A549 (cell line): ENCODE results near the gene PTPRD. TPM values are rescaled to one million over a fixed set of nuclear protein-coding genes. Genes with fewer than 3 reads are reported as not detected.
"Not testable (repeated sequence)": the region's sequence is repeated elsewhere in the genome, so short reads cannot be mapped to it uniquely, and the experiment has no call there.

Experiments
- ATAC-seq, 2 experiments: fragments of 200-7000 bp in 1 of 2; fragments of >200 bp in 1 of 2; cut with Nextera tagmentation in 1 of 2; cut with Tn5 transposase in 1 of 2; 3 replicates each; pipeline versions ENCODE4 v1.8.0 to v1.9.1; 2018 to 2020; ENCODE audit warnings: mild to moderate bottlenecking in 1 of 2, moderate library complexity in 1 of 2
- CTCF ChIA-PET: fragments of 300-600 bp; sonication (Branson Sonifier 250); formaldehyde crosslinking; extraction: SDS; loops from one replicate; lab custom pipeline; 2021; ENCODE audit warnings: antibody characterized with exemption, inconsistent platforms; lab: Yijun Ruan, JAX
- POLR2A ChIA-PET: fragments of 350-600 bp; formaldehyde crosslinking; extraction: SDS; loops from one replicate; lab custom pipeline; 2021; ENCODE audit warnings: antibody characterized with exemption, inconsistent platforms; lab: Yijun Ruan, JAX
- DNase-seq, 2 experiments: peaks; one replicate each; pipeline versions ENCODE4 v3.0.0 to v3.0.0-alpha.2; 2011 to 2016; ENCODE audit warnings: low read depth in 1 of 2, low spot score in 1 of 2
- FAIRE-seq: peaks from 2 replicates; lab custom pipeline; 2011; peaks lifted over from hg19 to GRCh38; lab: Jason Lieb, UNC
- H3K27ac ChIP-seq, 2 experiments: fragments of >200 bp; sonication (Bioruptor Twin); formaldehyde crosslinking; 3 replicates each; pipeline ENCODE4 v1.5.1; 2016 to 2017
- H3K4me1 ChIP-seq: fragments of >200 bp; sonication (Bioruptor Twin); formaldehyde crosslinking; 3 replicates; pipeline ENCODE4 v1.6.1; 2016
- H3K4me2 ChIP-seq: fragments of >200 bp; sonication (Bioruptor Twin); formaldehyde crosslinking; 3 replicates; pipeline ENCODE4 v1.6.1; 2016
- H3K4me3 ChIP-seq: fragments of >200 bp; sonication (Bioruptor Twin); formaldehyde crosslinking; 3 replicates; pipeline ENCODE4 v1.5.1; 2016
- H3K9me3 ChIP-seq: fragments of >200 bp; sonication (Bioruptor Twin); formaldehyde crosslinking; 3 replicates; pipeline ENCODE4 v1.6.1; 2016
- ATOH8 ChIP-seq: fragments of 250-450 bp; sonication (Bioruptor Pico); IDR thresholded peaks from 2 replicates; pipeline ENCODE4 v1.5.0; 2020; ENCODE audit warnings: low read depth, mild to moderate bottlenecking, moderate library complexity
- E2F6 ChIP-seq: IDR thresholded peaks from 2 replicates; pipeline ENCODE4 v1.6.1; 2012; ENCODE audit warnings: low read depth, borderline replicate concordance
- EHF ChIP-seq: fragments of 250-450 bp; sonication (Bioruptor Pico); IDR thresholded peaks from 2 replicates; pipeline ENCODE4 v1.5.0; 2020; ENCODE audit warnings: mild to moderate bottlenecking
- EHMT2 ChIP-seq: fragments of 200-600 bp; sonication (generic); IDR thresholded peaks from 2 replicates; pipeline ENCODE4 v1.6.1; 2016; ENCODE audit warnings: antibody characterized with exemption, low read depth, mild to moderate bottlenecking, moderate library complexity
- ELK1 ChIP-seq: fragments of 150-350 bp; IDR thresholded peaks from 2 replicates; pipeline ENCODE4 v1.6.1; 2014; ENCODE audit warnings: low read depth, mild to moderate bottlenecking, low read length
- ESRRA ChIP-seq: fragments of 150-350 bp; IDR thresholded peaks from 2 replicates; pipeline ENCODE4 v1.6.1; 2014; ENCODE audit warnings: mild to moderate bottlenecking, low read length, borderline replicate concordance
- FOSL2 ChIP-seq, 2 experiments: fragments of 450-650 bp in 1 of 2; fragments of >200 bp in 1 of 2; sonication (Bioruptor Twin) in 1 of 2; formaldehyde crosslinking; IDR thresholded peaks; 2 replicates each; pipeline versions ENCODE4 v1.5.0 to v1.6.1; 2016 to 2020; ENCODE audit warnings: mild to moderate bottlenecking in 1 of 2, moderate library complexity in 1 of 2
- FOXS1 ChIP-seq: fragments of 250-450 bp; sonication (Bioruptor Pico); IDR thresholded peaks from 2 replicates; pipeline ENCODE4 v1.5.0; 2020; ENCODE audit warnings: mild to moderate bottlenecking, moderate library complexity
- HDAC2 ChIP-seq: fragments of 200-600 bp; sonication (generic); IDR thresholded peaks from 2 replicates; pipeline ENCODE4 v1.6.1; 2016
- HOXA7 ChIP-seq: fragments of 250-450 bp; sonication (Bioruptor Pico); IDR thresholded peaks from 2 replicates; pipeline ENCODE4 v1.5.0; 2020; ENCODE audit warnings: mild to moderate bottlenecking, moderate library complexity
- HOXB13 ChIP-seq: fragments of 250-450 bp; sonication (Bioruptor Pico); IDR thresholded peaks from 2 replicates; pipeline ENCODE4 v1.5.0; 2020; ENCODE audit warnings: low read depth, mild to moderate bottlenecking, moderate library complexity
- HOXB5 ChIP-seq: fragments of 250-450 bp; sonication (Bioruptor Pico); IDR thresholded peaks from 2 replicates; pipeline ENCODE4 v1.5.0; 2020; ENCODE audit warnings: mild to moderate bottlenecking, moderate library complexity
- JUN ChIP-seq, 2 experiments: fragments of >200 bp; sonication (Bioruptor Twin); formaldehyde crosslinking; IDR thresholded peaks; 2 replicates in 1 of 2; 3 replicates in 1 of 2; pipeline ENCODE4 v1.6.1; 2016 to 2017
- JUNB ChIP-seq: fragments of >200 bp; sonication (Bioruptor Twin); formaldehyde crosslinking; IDR thresholded peaks from 2 replicates; pipeline ENCODE4 v1.6.1; 2016
- KDM5A ChIP-seq: fragments of 200-600 bp; sonication (generic); IDR thresholded peaks from 2 replicates; pipeline ENCODE4 v1.6.1; 2016; ENCODE audit warnings: antibody characterized with exemption, mild to moderate bottlenecking
- MAFK ChIP-seq: fragments of 450-650 bp; IDR thresholded peaks from 2 replicates; pipeline ENCODE4 v1.6.1; 2014; ENCODE audit not compliant: partially characterized antibody
- NR3C1 ChIP-seq: fragments of >200 bp; sonication (Bioruptor Twin); formaldehyde crosslinking; IDR thresholded peaks from 3 replicates; pipeline ENCODE4 v1.6.1; 2017
- POLR2A ChIP-seq: IDR thresholded peaks from 2 replicates; pipeline ENCODE4 v1.6.1; 2012; ENCODE audit warnings: mild to moderate bottlenecking, low read length
- RCOR1 ChIP-seq: fragments of 150-350 bp; IDR thresholded peaks from 2 replicates; pipeline ENCODE4 v1.6.1; 2014; ENCODE audit warnings: antibody characterized with exemption, low read length, low read depth
- RFX5 ChIP-seq: fragments of 450-650 bp; IDR thresholded peaks from 2 replicates; pipeline ENCODE4 v1.7.1; 2014; ENCODE audit warnings: antibody characterized with exemption, mild to moderate bottlenecking, moderate library complexity
- RNF2 ChIP-seq: fragments of 200-600 bp; sonication (generic); IDR thresholded peaks from 2 replicates; pipeline ENCODE4 v1.6.1; 2016; ENCODE audit warnings: low read depth, mild to moderate bottlenecking, antibody characterized with exemption, moderate library complexity, borderline replicate concordance
- SREBF2 ChIP-seq: fragments of 450-650 bp; IDR thresholded peaks from 2 replicates; pipeline ENCODE4 v1.6.1; 2014; ENCODE audit warnings: mild to moderate bottlenecking, moderate library complexity
- WGBS: methylation state at CpG from one replicate; pipeline ENCODE4 v1.1.6; 2017; ENCODE audit errors: missing lambda C conversion rate; 5-methylcytosine and 5-hydroxymethylcytosine counted together
- polyA plus RNA-seq, 4 experiments: library from polyadenylated mRNA; depleted of rRNA in 3 of 4; stranded (reverse); fragments of >200 nt; fragmentation: RNase III in 1 of 4; extraction: RNeasy Plus Mini Kit Qiagen cat#74134 plus additional on column Dnase treatment in 1 of 4; gene quantifications; 2 replicates in 3 of 4; 3 replicates in 1 of 4; pipeline ENCODE4 v1.2.3, GENCODE V29; 2011 to 2017
- TF ChIP-seq, protein P1 (sequence below): IDR thresholded peaks from 2 replicates; pipeline ENCODE4 v1.6.1; 2012
- TF ChIP-seq, protein P2 (sequence below): fragments of 250-450 bp; sonication (Bioruptor Pico); IDR thresholded peaks from 2 replicates; pipeline ENCODE4 v1.5.0; 2021; ENCODE audit warnings: mild to moderate bottlenecking, moderate library complexity, borderline replicate concordance
- TF ChIP-seq, protein P3 (sequence below): fragments of >200 bp; sonication (Bioruptor Twin); formaldehyde crosslinking; IDR thresholded peaks from 2 replicates; pipeline ENCODE4 v1.6.1; 2016

Gene PTPRD
- polyA plus RNA-seq, 2 of the 4 experiments (the other 2 are of a cell fraction) = 0.39 to 1.3 TPM

- DNase-seq, ATAC-seq, CTCF ChIA-PET, FAIRE-seq, POLR2A ChIA-PET, H3K27ac ChIP-seq, H3K9me3 ChIP-seq, H3K4me3 ChIP-seq, H3K4me1 ChIP-seq, H3K4me2 ChIP-seq: not testable (repeated sequence)
- 46% methylated on average over 11 of the region's 28 CpGs for WGBS
These were observed 163.6 kb downstream of the PTPRD start for GRCh38 chr9:10449201-10449617.

GRCh38 chr9:10447036-10447435, 165.8 kb downstream of the PTPRD start:
- CTCF ChIA-PET = no interaction called here
- WGBS = 4% methylated on average over 3 of the region's 3 CpGs
- TF ChIP-seq NR3C1 (no peak), SREBF2 (no peak), E2F6 (no peak), HOXB13 (CRISPR knock-in tag) (no peak), MAFK (peak; percentile 94), HOXB5 (no peak), EHMT2 (no peak)
- TF ChIP-seq, protein P1, sequence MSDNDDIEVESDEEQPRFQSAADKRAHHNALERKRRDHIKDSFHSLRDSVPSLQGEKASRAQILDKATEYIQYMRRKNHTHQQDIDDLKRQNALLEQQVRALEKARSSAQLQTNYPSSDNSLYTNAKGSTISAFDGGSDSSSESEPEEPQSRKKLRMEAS = no peak
- TF ChIP-seq, all 56 proteins: peak for 1

GRCh38 chr9:10443868-10444204, 169.0 kb downstream of the PTPRD start:
- no peak for ATAC-seq
- no peak overlapping the region for H3K4me3 ChIP-seq
- no peaks in the 10 kb centered on the region for H3K9me3 ChIP-seq
- ChIA-PET CTCF (no interaction called here), POLR2A (no interaction called here)
- no peak overlapping the region for H3K27ac ChIP-seq
- H3K4me1 ChIP-seq = no peaks in the 10 kb centered on the region
- H3K4me2 ChIP-seq = no peak overlapping the region
- TF ChIP-seq ELK1 (no peak), RNF2 (no peak), HOXB5 (no peak), KDM5A (no peak), EHMT2 (no peak), RFX5 (no peak), ATOH8 (CRISPR knock-in tag) (no peak), HOXA7 (CRISPR knock-in tag) (no peak), JUNB (no peak), POLR2A (no peak), RCOR1 (no peak), HDAC2 (no peak), FOSL2 (IDR thresholded peaks at IDR 0.05) (no peak), FOSL2 (CRISPR knock-in tag; IDR thresholded peaks at IDR 0.05) (no peak), FOXS1 (CRISPR knock-in tag) (no peak), EHF (CRISPR knock-in tag) (no peak), JUN (IDR thresholded peaks at IDR 0.05) (no peak), ESRRA (no peak)
- TF ChIP-seq, protein P1 = no peak
- TF ChIP-seq, protein P2, sequence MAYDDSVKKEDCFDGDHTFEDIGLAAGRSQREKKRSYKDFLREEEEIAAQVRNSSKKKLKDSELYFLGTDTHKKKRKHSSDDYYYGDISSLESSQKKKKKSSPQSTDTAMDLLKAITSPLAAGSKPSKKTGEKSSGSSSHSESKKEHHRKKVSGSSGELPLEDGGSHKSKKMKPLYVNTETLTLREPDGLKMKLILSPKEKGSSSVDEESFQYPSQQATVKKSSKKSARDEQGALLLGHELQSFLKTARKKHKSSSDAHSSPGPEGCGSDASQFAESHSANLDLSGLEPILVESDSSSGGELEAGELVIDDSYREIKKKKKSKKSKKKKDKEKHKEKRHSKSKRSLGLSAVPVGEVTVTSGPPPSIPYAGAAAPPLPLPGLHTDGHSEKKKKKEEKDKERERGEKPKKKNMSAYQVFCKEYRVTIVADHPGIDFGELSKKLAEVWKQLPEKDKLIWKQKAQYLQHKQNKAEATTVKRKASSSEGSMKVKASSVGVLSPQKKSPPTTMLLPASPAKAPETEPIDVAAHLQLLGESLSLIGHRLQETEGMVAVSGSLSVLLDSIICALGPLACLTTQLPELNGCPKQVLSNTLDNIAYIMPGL (CRISPR knock-in tag) = no peak
- TF ChIP-seq, protein P3, sequence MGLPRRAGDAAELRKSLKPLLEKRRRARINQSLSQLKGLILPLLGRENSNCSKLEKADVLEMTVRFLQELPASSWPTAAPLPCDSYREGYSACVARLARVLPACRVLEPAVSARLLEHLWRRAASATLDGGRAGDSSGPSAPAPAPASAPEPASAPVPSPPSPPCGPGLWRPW = no peak
- TF ChIP-seq, all 56 proteins: peak for 0
- DNase-seq (no peak), FAIRE-seq (no peak)

More at GRCh38 chr9:10447036-10447435, 165.8 kb downstream of the PTPRD start:
- Histone ChIP-seq H3K4me1 (no peaks in the 10 kb centered on the region), H3K4me3 (no peak overlapping the region), H3K27ac (no peak overlapping the region), H3K4me2 (no peak overlapping the region), H3K9me3 (no peaks in the 10 kb centered on the region)
- FAIRE-seq (no peak), DNase-seq (no peak), ATAC-seq (no peak)
- POLR2A ChIA-PET = no interaction called here
